Endothelial cell of umbilical vein (primary cell): ENCODE measurements around the gene SYNE1. TPM values are rescaled to one million over a fixed set of nuclear protein-coding genes. Genes with fewer than 3 reads are reported as not detected.

Experiments
- BruUV-seq: library from RNA; stranded (reverse); fragments of 400-500 nt; replicated peaks from 2 replicates; lab custom pipeline; 2021; lab: Mats Ljungman, UMichigan
- CTCF ChIA-PET: fragments of 300-600, 350-600 bp; sonication (Branson Sonifier 250); formaldehyde crosslinking; loops from one replicate; lab custom pipeline; 2021; ENCODE audit warnings: antibody characterized with exemption, inconsistent platforms; lab: Charles Lee
- POLR2A ChIA-PET: fragments of 300-600, 350-600 bp; sonication (Branson Sonifier 250); formaldehyde crosslinking; loops from one replicate; lab custom pipeline; 2021; ENCODE audit warnings: antibody characterized with exemption, inconsistent platforms; lab: Charles Lee
- DNase-seq: peaks from one replicate; pipeline ENCODE4 v3.0.0-alpha.2; 2011; ENCODE audit warnings: low read depth, low spot score
- FAIRE-seq: peaks from 2 replicates; lab custom pipeline; 2011; peaks lifted over from hg19 to GRCh38; lab: Jason Lieb, UNC
- H2AFZ ChIP-seq: 2 replicates; pipeline ENCODE4 v1.6.0; 2012; ENCODE audit warnings: low read depth, low read length, control low read depth, inconsistent platforms
- H3K27ac ChIP-seq: 2 replicates; pipeline ENCODE4 v1.5.1; 2011; ENCODE audit warnings: low read depth, mild to moderate bottlenecking, control low read depth, low read length, moderate library complexity; ENCODE audit not compliant: insufficient read depth
- H3K27me3 ChIP-seq, 2 experiments: 2 replicates each; pipeline versions ENCODE4 v1.6.0 to v1.6.1; 2011; ENCODE audit warnings: low read length in 2 of 2, mixed read lengths in 1 of 2; ENCODE audit not compliant: control insufficient read depth in 2 of 2, insufficient read depth in 2 of 2
- H3K36me3 ChIP-seq, 2 experiments: 2 replicates in 1 of 2; 3 replicates in 1 of 2; pipeline ENCODE4 v1.5.1; 2011; ENCODE audit warnings: low read length in 2 of 2, mild to moderate bottlenecking in 1 of 2, moderate library complexity in 1 of 2; ENCODE audit not compliant: control insufficient read depth in 2 of 2, insufficient read depth in 2 of 2; ENCODE audit errors: extremely low read depth in 1 of 2
- H3K4me1 ChIP-seq: 3 replicates; pipeline ENCODE4 v1.5.1; 2011; ENCODE audit warnings: mild to moderate bottlenecking, low read length; ENCODE audit not compliant: control insufficient read depth, insufficient read depth; ENCODE audit errors: extremely low read depth
- H3K4me2 ChIP-seq: 2 replicates; pipeline ENCODE4 v1.6.1; 2011; ENCODE audit warnings: low read length, control low read depth, mixed read lengths; ENCODE audit not compliant: insufficient read depth
- H3K4me3 ChIP-seq, 3 experiments: fragments of 200-600 bp in 1 of 3; sonication (generic), shearing (Covaris generic) in 1 of 3; replicated peaks in 1 of 3; 2 replicates each; pipeline ENCODE4 v1.5.1; 2011 to 2016; ENCODE audit warnings: control low read depth in 3 of 3, low read length in 3 of 3, mild to moderate bottlenecking in 2 of 3, inconsistent platforms in 1 of 3, low read depth in 1 of 3, moderate library complexity in 1 of 3; ENCODE audit not compliant: insufficient read depth in 1 of 3
- H3K79me2 ChIP-seq: 2 replicates; pipeline ENCODE4 v1.6.0; 2012; ENCODE audit warnings: low read length, inconsistent platforms; ENCODE audit not compliant: control insufficient read depth, insufficient read depth
- H3K9ac ChIP-seq: replicated peaks from 2 replicates; pipeline ENCODE3; 2011; ENCODE audit warnings: low read length, control low read depth; ENCODE audit not compliant: insufficient read depth; ENCODE audit errors: extremely low read depth
- H3K9me1 ChIP-seq: replicated peaks from 3 replicates; pipeline ENCODE4 v1.6.0; 2011; ENCODE audit warnings: mild to moderate bottlenecking, low read length; ENCODE audit not compliant: control insufficient read depth, insufficient read depth; ENCODE audit errors: extremely low read depth
- H3K9me3 ChIP-seq: replicated peaks from 2 replicates; pipeline ENCODE4 v1.5.1; 2012; ENCODE audit warnings: low read length, inconsistent platforms; ENCODE audit not compliant: control insufficient read depth, insufficient read depth
- H4K20me1 ChIP-seq: replicated peaks from 2 replicates; pipeline ENCODE3; 2011; ENCODE audit warnings: mild to moderate bottlenecking, low read length; ENCODE audit not compliant: control insufficient read depth, insufficient read depth; ENCODE audit errors: extremely low read depth
- EZH2 ChIP-seq: IDR thresholded peaks from 2 replicates; pipeline ENCODE4 v1.6.1; 2012; ENCODE audit warnings: borderline replicate concordance, low read depth, mild to moderate bottlenecking, moderate library complexity, low read length, inconsistent platforms; ENCODE audit not compliant: severe bottlenecking
- FOS ChIP-seq: IDR thresholded peaks from 2 replicates; pipeline ENCODE4 v1.6.1; 2011; ENCODE audit warnings: mild to moderate bottlenecking, low read length, moderate library complexity, borderline replicate concordance; ENCODE audit not compliant: insufficient read depth
- GATA2 ChIP-seq: IDR thresholded peaks from 2 replicates; pipeline ENCODE4 v1.7.0; 2011; ENCODE audit warnings: low read depth, mild to moderate bottlenecking, moderate library complexity, mixed read lengths, low read length; ENCODE audit not compliant: insufficient read length, insufficient read depth
- JUN ChIP-seq: IDR thresholded peaks from 2 replicates; pipeline ENCODE4 v1.6.1; 2011; ENCODE audit warnings: borderline replicate concordance, low read depth; ENCODE audit not compliant: insufficient read length, insufficient read depth
- MYC ChIP-seq: IDR thresholded peaks from one replicate; pipeline ENCODE4 v1.6.1; 2011; ENCODE audit warnings: mild to moderate bottlenecking, low read depth, low read length
- POLR2A ChIP-seq: IDR thresholded peaks from 2 replicates; pipeline ENCODE4 v1.6.1; 2012; ENCODE audit warnings: low read depth, mild to moderate bottlenecking, control low read depth, low read length
- POLR2AphosphoS5 ChIP-seq: IDR thresholded peaks from 2 replicates; pipeline ENCODE4 v1.6.1; 2012; ENCODE audit warnings: low read depth, mild to moderate bottlenecking, control low read depth, low read length, moderate library complexity; ENCODE audit not compliant: insufficient read depth
- dilution Hi-C: fragments of 300-500 bp; cut with MboI; formaldehyde crosslinking; loops from one replicate; pipeline ENCODE4 v1.15.0; 2019; ENCODE audit warnings: low sequenced_read_pairs; ENCODE audit not compliant: extremely low pct_ligation_motif_present
- intact Hi-C: fragments of 100-400 bp; cut with micrococcal nuclease; formaldehyde crosslinking; loops from one replicate; pipeline ENCODE4 v1.10.0; 2022
- polyA plus RNA-seq, 4 experiments: library from polyadenylated mRNA; depleted of rRNA in 3 of 4; stranded (reverse) in 3 of 4; unstranded in 1 of 4; fragments of >200 nt; gene quantifications; 2 replicates each; pipeline versions ENCODE4 v1.2.1 to v1.2.3, GENCODE V29; 2011 to 2012; ENCODE audit warnings: missing spikeins in 1 of 4
- total RNA-seq: library from RNA; stranded (reverse); gene quantifications from 2 replicates; pipeline ENCODE4 v1.2.3, GENCODE V29; 2021
- TF ChIP-seq, protein P1 (sequence below): IDR thresholded peaks from 2 replicates; pipeline ENCODE4 v1.6.1; 2011; ENCODE audit not compliant: insufficient read depth, insufficient read length
- TF ChIP-seq, protein P2 (sequence below), 2 donors: IDR thresholded peaks; 1 replicate in 1 of 2; 2 replicates in 1 of 2; pipeline ENCODE4 v1.5.1; 2011; ENCODE audit warnings: low read length in 2 of 2, mild to moderate bottlenecking in 2 of 2, moderate library complexity in 2 of 2, control low read depth in 1 of 2, inconsistent platforms in 1 of 2, low read depth in 1 of 2; ENCODE audit not compliant: insufficient read depth in 1 of 2; ENCODE audit errors: extremely low read depth in 1 of 2

The SYNE1 gene
- total and polyA plus RNA-seq, 2 donors (not counting 3 experiments of a cell fraction or from before 2014, with no cell fraction given), result 26.5 to 52.3 TPM

DNA sequence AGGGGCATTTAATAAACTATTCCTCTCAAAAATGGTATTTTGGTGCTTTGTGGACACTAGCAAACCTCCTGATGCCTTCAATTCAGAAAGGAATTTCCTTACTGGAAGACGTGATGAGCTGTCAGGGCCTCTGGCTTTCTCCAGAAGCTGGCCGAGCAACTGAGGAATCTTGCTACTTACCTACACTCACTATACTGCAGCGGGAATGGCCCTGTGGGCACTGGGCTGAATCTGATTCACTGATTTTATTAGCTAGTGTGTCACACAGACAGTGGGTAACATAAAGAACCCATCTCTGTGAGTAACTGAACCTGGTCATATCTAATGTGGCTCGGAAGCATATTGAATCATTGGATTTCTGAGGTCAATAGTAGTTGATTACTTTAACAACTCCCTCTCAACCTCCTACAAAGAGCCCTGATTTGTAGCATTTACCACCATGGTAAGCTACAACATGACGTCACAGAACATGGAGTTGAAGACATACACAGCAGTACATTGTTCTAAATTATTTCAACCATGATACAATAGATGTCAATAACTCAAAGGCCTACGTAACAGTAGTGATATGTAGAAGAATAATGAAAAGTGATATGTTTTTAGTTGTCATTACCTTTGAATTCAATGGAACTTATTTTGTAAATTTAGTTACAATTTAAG lies 232.1 kb downstream of the SYNE1 start:
- ChIA-PET CTCF (no interaction called here), POLR2A (no interaction called here)
- no peaks in the 10 kb centered on the region for H4K20me1 ChIP-seq
- H3K9me3 ChIP-seq, result no peaks in the 10 kb centered on the region
- no peak overlapping the region for H3K4me3 ChIP-seq
- H3K27me3 ChIP-seq, result no peaks in the 10 kb centered on the region
- dilution Hi-C loops, result no loop called here
- no peaks in the 10 kb centered on the region for H3K9me1 ChIP-seq
- DNase-seq, result no peak
- H3K36me3 ChIP-seq, result no peaks in the 10 kb centered on the region
- no TSS peak for BruUV-seq
- TF ChIP-seq EZH2, result no peak
- TF ChIP-seq, protein P1, sequence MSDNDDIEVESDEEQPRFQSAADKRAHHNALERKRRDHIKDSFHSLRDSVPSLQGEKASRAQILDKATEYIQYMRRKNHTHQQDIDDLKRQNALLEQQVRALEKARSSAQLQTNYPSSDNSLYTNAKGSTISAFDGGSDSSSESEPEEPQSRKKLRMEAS, result no peak
- TF ChIP-seq JUN, result no peak
- TF ChIP-seq POLR2AphosphoS5, result no peak
- no peak for TF ChIP-seq GATA2
- no peak for TF ChIP-seq FOS
- TF ChIP-seq, protein P2, sequence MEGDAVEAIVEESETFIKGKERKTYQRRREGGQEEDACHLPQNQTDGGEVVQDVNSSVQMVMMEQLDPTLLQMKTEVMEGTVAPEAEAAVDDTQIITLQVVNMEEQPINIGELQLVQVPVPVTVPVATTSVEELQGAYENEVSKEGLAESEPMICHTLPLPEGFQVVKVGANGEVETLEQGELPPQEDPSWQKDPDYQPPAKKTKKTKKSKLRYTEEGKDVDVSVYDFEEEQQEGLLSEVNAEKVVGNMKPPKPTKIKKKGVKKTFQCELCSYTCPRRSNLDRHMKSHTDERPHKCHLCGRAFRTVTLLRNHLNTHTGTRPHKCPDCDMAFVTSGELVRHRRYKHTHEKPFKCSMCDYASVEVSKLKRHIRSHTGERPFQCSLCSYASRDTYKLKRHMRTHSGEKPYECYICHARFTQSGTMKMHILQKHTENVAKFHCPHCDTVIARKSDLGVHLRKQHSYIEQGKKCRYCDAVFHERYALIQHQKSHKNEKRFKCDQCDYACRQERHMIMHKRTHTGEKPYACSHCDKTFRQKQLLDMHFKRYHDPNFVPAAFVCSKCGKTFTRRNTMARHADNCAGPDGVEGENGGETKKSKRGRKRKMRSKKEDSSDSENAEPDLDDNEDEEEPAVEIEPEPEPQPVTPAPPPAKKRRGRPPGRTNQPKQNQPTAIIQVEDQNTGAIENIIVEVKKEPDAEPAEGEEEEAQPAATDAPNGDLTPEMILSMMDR (IDR thresholded peaks at IDR 0.05; ENCODE audit: extremely low read depth in 1 of 2, insufficient read depth in 1 of 2, low read depth in 1 of 2, low read length in 2 of 2), result no peak
- no peak for TF ChIP-seq MYC
- no peak for TF ChIP-seq POLR2A
- no peak overlapping the region for H3K9ac ChIP-seq
- no peak overlapping the region for H3K4me2 ChIP-seq
- no peaks in the 10 kb centered on the region for H3K79me2 ChIP-seq
- intact Hi-C loops, result no loop called here
- H3K27ac ChIP-seq, result no peak overlapping the region
- no peaks in the 10 kb centered on the region for H3K4me1 ChIP-seq
- no peak overlapping the region for H2AFZ ChIP-seq
- no peak for FAIRE-seq
